ENCODE measurements around the gene SPATA7.

The SPATA7 gene, protein sequence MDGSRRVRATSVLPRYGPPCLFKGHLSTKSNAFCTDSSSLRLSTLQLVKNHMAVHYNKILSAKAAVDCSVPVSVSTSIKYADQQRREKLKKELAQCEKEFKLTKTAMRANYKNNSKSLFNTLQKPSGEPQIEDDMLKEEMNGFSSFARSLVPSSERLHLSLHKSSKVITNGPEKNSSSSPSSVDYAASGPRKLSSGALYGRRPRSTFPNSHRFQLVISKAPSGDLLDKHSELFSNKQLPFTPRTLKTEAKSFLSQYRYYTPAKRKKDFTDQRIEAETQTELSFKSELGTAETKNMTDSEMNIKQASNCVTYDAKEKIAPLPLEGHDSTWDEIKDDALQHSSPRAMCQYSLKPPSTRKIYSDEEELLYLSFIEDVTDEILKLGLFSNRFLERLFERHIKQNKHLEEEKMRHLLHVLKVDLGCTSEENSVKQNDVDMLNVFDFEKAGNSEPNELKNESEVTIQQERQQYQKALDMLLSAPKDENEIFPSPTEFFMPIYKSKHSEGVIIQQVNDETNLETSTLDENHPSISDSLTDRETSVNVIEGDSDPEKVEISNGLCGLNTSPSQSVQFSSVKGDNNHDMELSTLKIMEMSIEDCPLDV

DNA sequence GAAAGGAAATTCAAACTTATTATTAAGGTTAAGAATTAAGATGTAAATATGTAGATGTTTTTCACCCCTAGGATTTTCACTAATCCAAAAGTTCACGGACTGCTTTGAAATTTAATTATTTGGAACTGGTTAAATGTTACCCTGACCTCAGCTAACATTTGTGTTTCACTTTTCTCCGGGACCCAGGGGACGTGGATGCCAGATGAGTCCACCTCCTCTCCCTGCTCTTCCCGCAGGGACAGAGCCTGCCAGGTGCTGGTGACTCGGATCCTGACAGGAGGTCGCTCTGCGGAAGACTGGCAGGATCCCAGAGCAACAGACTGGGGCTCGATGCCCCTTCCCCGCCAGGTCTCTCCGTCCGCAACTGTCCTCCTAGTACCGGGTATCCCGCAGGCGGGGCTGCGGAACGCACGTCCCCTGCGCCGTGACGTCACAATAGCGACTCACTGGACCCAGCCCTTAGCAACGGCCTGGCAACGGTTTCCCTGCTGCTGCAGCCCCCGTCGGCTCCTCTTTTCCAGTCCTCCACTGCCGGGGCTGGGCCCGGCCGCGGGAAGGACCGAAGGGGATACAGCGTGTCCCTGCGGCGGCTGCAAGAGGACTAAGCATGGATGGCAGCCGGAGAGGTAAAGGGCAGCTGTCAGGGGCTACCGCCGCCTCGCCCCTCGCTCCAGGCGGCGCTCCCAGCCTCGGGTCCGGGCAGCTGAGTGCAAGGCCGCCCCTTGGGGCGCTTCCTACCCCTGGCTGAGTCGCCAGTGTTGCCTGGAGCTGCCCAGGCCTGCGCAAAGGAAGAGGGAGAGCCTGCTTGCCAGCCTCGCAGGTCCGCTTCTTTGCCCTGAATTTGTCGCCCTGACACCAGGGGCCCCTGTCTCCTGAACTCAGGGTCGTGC is at the start of gene SPATA7:
Gene SPATA7 (plus strand): TSS at position 446 of the 890 bp plus-strand sequence. CDS start 162 bp downstream, at position 608.
- peak; percentile 83 for TF ChIP-seq POLR2A (IDR thresholded peaks at IDR 0.05; ENCODE audit: low read depth, low read length)
- FAIRE-seq (peak; percentile 75), DNase-seq (ENCODE audit: insufficient read length, low spot score) (peak; percentile 70)

DNA sequence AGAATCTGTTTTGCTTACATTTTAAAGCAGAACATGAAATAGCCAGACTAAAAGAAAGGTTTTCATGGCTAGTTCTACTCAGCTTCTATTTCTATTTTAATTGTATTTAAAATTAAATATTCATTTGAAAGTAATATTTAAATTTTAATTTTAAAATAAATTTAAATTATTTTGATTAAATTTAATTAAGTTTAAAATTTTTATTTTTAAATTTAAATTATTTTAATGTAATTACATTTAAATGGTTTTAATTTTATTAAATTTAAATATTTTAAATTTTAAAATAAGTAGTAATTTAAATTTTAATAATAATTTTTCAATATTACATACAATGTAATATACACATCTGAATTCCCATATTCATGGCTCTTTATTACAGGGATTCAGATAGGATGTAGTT is 45.1 kb upstream of the SPATA7 start:
- DNase-seq (ENCODE audit: insufficient read length, low spot score) = no peak
- FAIRE-seq = no peak
- TF ChIP-seq POLR2A (IDR thresholded peaks at IDR 0.05; ENCODE audit: low read depth, low read length) = no peak

DNA sequence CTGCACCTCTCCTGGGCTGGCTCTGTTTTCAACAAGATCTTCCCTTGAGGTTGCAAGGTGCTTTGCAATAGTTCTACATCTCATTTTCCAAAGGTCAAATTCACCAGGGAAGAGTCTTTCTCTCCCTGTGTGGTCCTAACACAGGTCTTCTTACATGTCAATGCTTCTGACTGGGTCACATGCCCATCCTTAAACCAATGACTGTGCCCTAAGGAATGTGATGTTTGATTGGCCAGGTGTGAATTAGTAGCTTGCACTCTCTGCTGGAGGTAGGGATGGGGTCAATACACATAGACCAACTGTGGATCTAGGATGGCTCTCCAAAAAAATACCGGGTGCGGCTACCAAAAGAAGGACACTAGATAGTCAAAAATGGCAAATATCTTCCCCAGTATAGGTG is 42.5 kb upstream of the SPATA7 start:
- no peak for TF ChIP-seq POLR2A (IDR thresholded peaks at IDR 0.05; ENCODE audit: low read depth, low read length)
- FAIRE-seq (no peak), DNase-seq (ENCODE audit: insufficient read length, low spot score) (no peak)

DNA sequence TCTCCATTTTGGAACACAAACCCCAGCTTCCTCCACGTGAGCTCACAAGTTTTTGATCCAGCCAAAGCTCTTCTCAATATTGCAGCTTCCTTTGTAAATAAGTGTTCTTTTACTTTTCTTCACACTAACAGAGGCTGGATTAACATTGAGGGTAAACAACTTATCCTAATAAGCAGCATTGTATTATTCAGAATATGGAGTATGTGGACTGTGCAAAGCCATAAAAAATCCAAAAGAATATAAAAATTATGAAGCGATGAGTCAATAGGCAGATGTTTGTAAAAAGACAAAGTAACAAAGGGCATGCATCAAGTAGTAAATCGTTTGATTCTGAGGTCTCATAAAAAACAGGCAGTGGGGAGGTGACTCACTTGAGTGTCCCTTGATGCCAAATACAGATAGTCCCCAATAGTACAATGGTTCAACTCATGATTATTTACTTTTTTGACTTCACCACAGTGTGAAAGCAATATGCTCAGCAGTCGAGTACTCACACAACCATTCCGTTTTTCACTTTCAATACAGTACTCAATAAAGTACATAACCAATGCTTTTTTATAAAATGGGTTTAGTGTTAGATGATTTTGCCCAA is 39.3 kb upstream of the SPATA7 start:
- no peak for FAIRE-seq
- no peak for TF ChIP-seq POLR2A (IDR thresholded peaks at IDR 0.05; ENCODE audit: low read depth, low read length)
- no peak for DNase-seq (ENCODE audit: insufficient read length, low spot score)

DNA sequence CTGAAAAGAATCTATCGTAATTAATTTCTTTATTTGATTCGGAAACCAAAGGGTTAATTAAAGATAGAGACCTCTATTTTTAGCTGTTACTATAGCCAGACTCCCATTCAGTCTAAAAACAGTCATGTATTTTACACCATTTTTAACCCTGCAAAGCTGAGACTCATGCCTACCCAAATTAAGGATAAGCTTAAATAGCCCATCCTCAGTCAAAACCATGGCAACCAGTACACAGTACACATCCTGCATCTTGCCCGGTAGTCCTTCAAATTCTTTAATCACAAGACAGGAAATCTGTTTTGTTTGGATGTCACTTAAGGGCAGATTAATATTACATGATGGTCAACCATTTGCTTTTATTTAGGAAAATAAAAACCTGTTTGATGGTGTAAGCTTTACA is 36.9 kb upstream of the SPATA7 start:
- no peak for TF ChIP-seq POLR2A (IDR thresholded peaks at IDR 0.05; ENCODE audit: low read depth, low read length)
- FAIRE-seq (no peak), DNase-seq (ENCODE audit: insufficient read length, low spot score) (no peak)

DNA sequence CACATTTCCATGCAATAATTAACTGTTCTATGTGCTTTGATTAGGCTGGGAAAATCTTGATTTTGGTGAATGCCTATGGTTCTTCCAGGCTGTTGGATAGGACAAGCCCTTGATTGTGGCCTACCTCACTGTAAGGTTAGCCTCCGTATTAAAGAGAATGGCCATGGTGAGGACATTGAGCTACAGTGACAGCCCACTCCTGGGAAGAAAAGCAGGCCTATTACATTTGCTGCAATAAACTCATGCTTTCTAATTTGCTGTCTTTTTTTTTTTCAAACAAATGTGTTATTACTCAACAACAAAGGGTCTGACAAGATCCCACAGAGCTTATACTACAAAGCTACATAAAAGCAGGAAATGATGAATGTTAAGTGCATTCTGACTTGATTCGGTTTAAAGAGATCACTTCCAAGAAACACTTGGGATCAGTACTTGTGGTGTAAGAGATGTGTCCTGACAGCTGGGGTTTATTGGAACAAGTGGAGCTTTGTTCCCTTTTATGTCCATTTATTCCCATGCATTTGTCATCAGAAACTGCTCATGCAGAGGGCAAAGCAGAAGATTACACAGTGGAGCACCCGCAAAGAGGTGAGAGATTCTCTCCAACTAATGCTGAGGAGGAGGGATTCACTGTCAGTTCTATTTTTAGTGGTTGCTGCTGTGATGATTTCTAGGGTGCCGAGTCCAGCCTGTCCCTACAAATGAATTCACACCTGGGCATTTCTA is 33.3 kb upstream of the SPATA7 start:
- no peak for FAIRE-seq
- no peak for TF ChIP-seq POLR2A (IDR thresholded peaks at IDR 0.05; ENCODE audit: low read depth, low read length)
- DNase-seq (ENCODE audit: insufficient read length, low spot score) = no peak

DNA sequence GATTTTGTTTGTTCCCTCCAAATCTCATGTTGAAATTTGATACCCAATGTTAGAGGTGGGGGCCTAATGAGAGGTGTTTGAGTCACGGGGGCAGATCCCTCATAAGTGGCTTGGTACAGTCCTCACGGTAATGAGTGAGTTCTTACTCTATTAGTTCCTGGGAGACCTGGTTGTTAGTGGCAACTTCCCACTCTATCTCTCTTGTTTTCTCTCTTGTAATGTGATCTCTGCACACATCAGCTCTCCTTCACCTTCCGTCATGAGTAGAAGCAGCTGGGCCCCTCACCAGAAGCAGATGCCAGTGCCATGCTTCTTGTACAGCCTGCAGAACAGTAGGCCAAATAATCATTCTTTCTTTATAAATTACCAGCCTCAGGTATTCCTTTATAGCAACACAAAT is 32.8 kb upstream of the SPATA7 start:
- no peak for TF ChIP-seq POLR2A (IDR thresholded peaks at IDR 0.05; ENCODE audit: low read depth, low read length)
- no peak for DNase-seq (ENCODE audit: insufficient read length, low spot score)
- FAIRE-seq = no peak

DNA sequence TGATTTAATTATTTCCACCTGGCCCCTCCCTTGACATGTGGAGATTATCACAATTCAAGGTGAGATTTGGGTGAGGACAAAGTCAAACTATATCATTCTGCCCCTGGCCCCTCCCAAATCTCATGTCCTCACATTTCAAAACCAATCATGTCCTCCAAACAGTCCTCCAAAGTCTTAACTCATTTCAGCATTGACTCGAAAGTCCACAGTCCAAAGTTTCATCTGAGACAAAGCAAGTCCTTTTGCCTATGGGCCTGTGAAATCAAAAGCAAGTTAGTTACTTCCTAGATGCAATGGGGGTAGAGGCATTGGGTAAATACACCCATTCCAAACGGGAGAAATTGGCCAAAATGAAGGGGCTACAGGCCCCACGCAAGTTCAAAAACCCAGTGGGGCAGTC is 31.1 kb upstream of the SPATA7 start:
- TF ChIP-seq POLR2A (IDR thresholded peaks at IDR 0.05; ENCODE audit: low read depth, low read length) = no peak
- FAIRE-seq (no peak), DNase-seq (ENCODE audit: insufficient read length, low spot score) (no peak)

DNA sequence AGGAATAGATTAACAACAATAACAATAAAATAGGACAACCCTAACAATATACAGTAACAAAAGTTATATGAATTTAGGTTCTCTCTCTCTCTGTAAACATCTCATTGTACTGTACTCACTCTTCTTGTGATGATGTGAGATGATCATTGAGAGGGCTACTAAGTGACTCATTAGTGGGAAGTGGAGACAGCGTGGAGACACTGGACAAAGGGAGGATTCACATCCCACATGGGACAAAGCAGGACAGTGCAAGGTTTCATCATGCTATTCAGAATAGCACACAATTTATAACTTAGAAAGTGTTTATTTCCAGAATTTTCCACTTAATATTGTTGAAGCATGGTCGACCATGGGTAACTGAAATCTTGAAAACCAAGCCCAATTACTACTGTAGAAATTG is 26.0 kb upstream of the SPATA7 start:
- TF ChIP-seq POLR2A (IDR thresholded peaks at IDR 0.05; ENCODE audit: low read depth, low read length) = no peak
- no peak for FAIRE-seq
- DNase-seq (ENCODE audit: insufficient read length, low spot score) = no peak

DNA sequence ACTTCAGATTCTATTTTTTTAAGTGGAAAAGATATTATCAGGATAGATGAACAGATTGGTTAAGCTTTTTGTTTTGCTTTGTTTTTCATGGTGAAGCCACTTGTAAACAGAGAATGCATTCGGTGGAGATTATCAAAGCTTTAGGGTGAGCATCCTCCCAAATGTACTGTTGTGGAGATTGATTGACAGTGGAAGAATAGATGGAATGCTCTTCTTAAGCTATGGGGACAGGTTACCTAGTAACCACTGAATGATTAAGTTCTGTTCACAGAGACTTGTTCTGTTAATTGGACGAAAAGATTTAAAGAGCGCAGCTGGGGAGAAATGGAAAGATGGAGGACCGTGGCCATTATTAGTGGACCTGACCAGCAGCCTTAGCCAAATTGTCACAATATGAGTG is 21.8 kb upstream of the SPATA7 start:
- no peak for FAIRE-seq
- no peak for TF ChIP-seq POLR2A (IDR thresholded peaks at IDR 0.05; ENCODE audit: low read depth, low read length)

DNA sequence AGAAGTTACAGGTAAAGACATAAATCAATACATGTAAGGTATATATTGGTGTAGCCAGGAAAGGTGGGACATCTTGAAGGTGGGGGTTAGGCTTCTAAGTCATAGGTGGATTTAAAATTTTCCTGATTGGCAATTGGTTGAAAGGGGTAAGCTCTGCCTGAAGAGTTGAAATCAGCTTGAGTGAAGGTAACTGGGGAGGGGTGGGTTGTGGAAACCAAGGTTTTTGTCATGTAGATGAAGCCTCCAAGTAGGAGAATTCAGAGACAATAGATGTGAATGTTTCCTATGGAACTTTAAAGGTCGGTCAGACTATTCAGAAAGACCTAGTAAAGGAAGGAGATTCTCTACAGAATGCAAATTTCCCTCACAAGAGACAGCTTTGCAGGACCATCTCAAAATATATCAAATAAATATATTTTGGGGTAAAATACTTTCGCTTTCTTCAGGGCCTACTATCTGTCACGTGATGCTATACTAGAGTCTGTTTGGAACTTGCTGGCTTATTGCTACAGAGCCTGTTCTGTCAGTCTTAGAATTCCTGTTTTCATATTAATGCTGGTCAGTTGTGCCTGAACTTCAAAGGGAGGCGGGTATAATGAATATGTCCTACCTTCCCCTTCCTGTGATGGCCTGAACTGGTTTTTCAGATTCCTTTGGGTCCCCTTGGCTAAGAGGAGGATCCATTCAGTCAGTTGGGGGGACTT is 20.6 kb upstream of the SPATA7 start:
- TF ChIP-seq POLR2A (IDR thresholded peaks at IDR 0.05; ENCODE audit: low read depth, low read length) = no peak
- FAIRE-seq = no peak
- no peak for DNase-seq (ENCODE audit: insufficient read length, low spot score)

More for the DNA sequence above, 21.8 kb upstream of the SPATA7 start:
- DNase-seq (ENCODE audit: insufficient read length, low spot score) = no peak

DNA sequence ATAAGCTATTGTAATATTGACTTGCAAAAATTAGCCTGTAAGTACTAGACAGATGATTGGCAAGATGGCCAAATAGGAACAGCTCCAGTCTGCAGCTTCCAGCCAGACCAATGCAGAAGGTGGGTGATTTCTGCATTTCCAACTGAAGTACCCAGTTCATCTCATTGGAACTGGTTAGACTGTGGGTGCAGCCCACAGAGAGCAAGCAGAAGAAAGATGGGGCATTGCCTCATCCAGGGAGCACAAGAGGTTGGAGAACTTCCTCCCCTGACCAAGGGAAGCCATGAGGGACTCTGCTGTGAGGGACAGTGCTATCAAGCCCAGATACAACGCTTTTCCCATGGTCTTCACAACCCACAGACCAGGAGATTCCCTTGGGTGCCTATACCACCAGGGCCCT is 16.0 kb upstream of the SPATA7 start:
- FAIRE-seq (no peak), DNase-seq (ENCODE audit: insufficient read length, low spot score) (no peak)
- no peak for TF ChIP-seq POLR2A (IDR thresholded peaks at IDR 0.05; ENCODE audit: low read depth, low read length)

All from H54 (cell line).